ENCODE measurements around the gene MANF.

MANF gene

GRCh38 chr3:51340013-51340829 lies 44.9 kb upstream of the MANF start:
- TF ChIP-seq TEAD4 (IDR thresholded peaks at IDR 0.05) (peak; percentile 92), YY1 (IDR thresholded peaks at IDR 0.05; ENCODE audit: low read depth) (0 out of 2 replicates have a peak, but pooled peaks have one; percentile 20), MAX (IDR thresholded peaks at IDR 0.05) (no peak), USF1 (IDR thresholded peaks at IDR 0.05) (no peak; the same call in 1 of the 2 replicates), CREB1 (IDR thresholded peaks at IDR 0.05; ENCODE audit: low read depth) (no peak)

- no peak for TF ChIP-seq ZBTB7A (IDR thresholded peaks at IDR 0.05; ENCODE audit: low read depth)
- TF ChIP-seq USF1 (IDR thresholded peaks at IDR 0.05) = peak; percentile 48; the same call in 1 of the 2 replicates
Observed at GRCh38 chr3:51340989-51341636, 44.0 kb upstream of the MANF start.

- TF ChIP-seq TEAD4 (IDR thresholded peaks at IDR 0.05) (no peak), TAF1 (IDR thresholded peaks at IDR 0.05; ENCODE audit: low read depth) (no peak), USF1 (IDR thresholded peaks at IDR 0.05) (no peak), MAX (IDR thresholded peaks at IDR 0.05) (no peak), CEBPB (IDR thresholded peaks at IDR 0.05) (no peak), FOXM1 (IDR thresholded peaks at IDR 0.05; ENCODE audit: borderline replicate concordance, low read depth) (no peak), REST (IDR thresholded peaks at IDR 0.05; ENCODE audit: low read depth) (no peak), YY1 (IDR thresholded peaks at IDR 0.05; ENCODE audit: low read depth) (no peak), ZBTB7A (IDR thresholded peaks at IDR 0.05; ENCODE audit: low read depth) (no peak), NFIC (IDR thresholded peaks at IDR 0.05) (no peak), CREB1 (IDR thresholded peaks at IDR 0.05; ENCODE audit: low read depth) (no peak), TCF12 (IDR thresholded peaks at IDR 0.05; ENCODE audit: low read depth) (no peak), EGR1 (IDR thresholded peaks at IDR 0.05) (no peak), RAD21 (IDR thresholded peaks at IDR 0.05; ENCODE audit: low read depth) (no peak), EP300 (IDR thresholded peaks at IDR 0.05; ENCODE audit: borderline replicate concordance) (no peak)
Observed at GRCh38 chr3:51343918-51344687, 41.0 kb upstream of the MANF start.

- no peak for TF ChIP-seq EP300 (IDR thresholded peaks at IDR 0.05; ENCODE audit: borderline replicate concordance)
- TF ChIP-seq TEAD4 (IDR thresholded peaks at IDR 0.05) = no peak
- no peak for TF ChIP-seq REST (IDR thresholded peaks at IDR 0.05; ENCODE audit: low read depth)
- TF ChIP-seq USF1 (IDR thresholded peaks at IDR 0.05) = no peak
- TF ChIP-seq FOXM1 (IDR thresholded peaks at IDR 0.05; ENCODE audit: borderline replicate concordance, low read depth) = no peak
- no peak for TF ChIP-seq YY1 (IDR thresholded peaks at IDR 0.05; ENCODE audit: low read depth)
- no peak for TF ChIP-seq NFIC (IDR thresholded peaks at IDR 0.05)
- TF ChIP-seq CEBPB (IDR thresholded peaks at IDR 0.05) = no peak
- TF ChIP-seq EGR1 (IDR thresholded peaks at IDR 0.05) = no peak
Observed at GRCh38 chr3:51350751-51351150, 34.3 kb upstream of the MANF start.

All from Ishikawa (cell line).